ENCODE results near the gene SHB.

SHB gene

GRCh38 chr9:37989701-37990100 is 79.3 kb downstream of the SHB start:
- Histone ChIP-seq H3K9me3 (ENCODE audit: control insufficient read depth, insufficient read depth, low read depth, low read length) (no peaks in the 10 kb centered on the region), H3K27ac (ENCODE audit: low read depth, low read length) (no peak overlapping the region), H3K4me3 (ENCODE audit: low read depth, low read length) (no peak overlapping the region), H3K36me3 (ENCODE audit: control insufficient read depth, insufficient read depth, low read length) (peaks cover 4% of the 10 kb centered on the region; the same call in 1 of the 2 replicates), H3K9ac (ENCODE audit: low read length) (no peak overlapping the region), H3K4me1 (ENCODE audit: control insufficient read depth, insufficient read depth, low read length) (peaks cover 6% of the 10 kb centered on the region; the same call in 1 of the 2 replicates), H3K27me3 (ENCODE audit: control insufficient read depth, insufficient read depth, low read length) (no peaks in the 10 kb centered on the region)

GRCh38 chr9:37988602-37989001 is 80.4 kb downstream of the SHB start:
- Histone ChIP-seq H3K27ac (ENCODE audit: low read depth, low read length) (no peak overlapping the region), H3K4me1 (ENCODE audit: control insufficient read depth, insufficient read depth, low read length) (peaks cover 6% of the 10 kb centered on the region; the same call in 1 of the 2 replicates), H3K36me3 (ENCODE audit: control insufficient read depth, insufficient read depth, low read length) (peaks cover 4% of the 10 kb centered on the region; the same call in 1 of the 2 replicates), H3K9me3 (ENCODE audit: control insufficient read depth, insufficient read depth, low read depth, low read length) (no peaks in the 10 kb centered on the region), H3K4me3 (ENCODE audit: low read depth, low read length) (no peak overlapping the region), H3K9ac (ENCODE audit: low read length) (no peak overlapping the region), H3K27me3 (ENCODE audit: control insufficient read depth, insufficient read depth, low read length) (no peaks in the 10 kb centered on the region)

- no peaks in the 10 kb centered on the region for H3K27me3 ChIP-seq (ENCODE audit: control insufficient read depth, insufficient read depth, low read length)
- peaks cover 6% of the 10 kb centered on the region; the same call in 1 of the 2 replicates for H3K4me1 ChIP-seq (ENCODE audit: control insufficient read depth, insufficient read depth, low read length)
- H3K4me3 ChIP-seq (ENCODE audit: low read depth, low read length) = no peak overlapping the region
- peaks cover 4% of the 10 kb centered on the region; the same call in 1 of the 2 replicates for H3K36me3 ChIP-seq (ENCODE audit: control insufficient read depth, insufficient read depth, low read length)
- no peaks in the 10 kb centered on the region for H3K9me3 ChIP-seq (ENCODE audit: control insufficient read depth, insufficient read depth, low read depth, low read length)
- no peak overlapping the region for H3K27ac ChIP-seq (ENCODE audit: low read depth, low read length)
- no peak overlapping the region for H3K9ac ChIP-seq (ENCODE audit: low read length)
Measured at GRCh38 chr9:37988041-37988440, 81.0 kb downstream of the SHB start.

GRCh38 chr9:37987467-37987981 is 81.5 kb downstream of the SHB start:
- Histone ChIP-seq H3K4me3 (ENCODE audit: low read depth, low read length) (no peak overlapping the region), H3K36me3 (ENCODE audit: control insufficient read depth, insufficient read depth, low read length) (peaks cover 4% of the 10 kb centered on the region; the same call in 1 of the 2 replicates), H3K27me3 (ENCODE audit: control insufficient read depth, insufficient read depth, low read length) (no peaks in the 10 kb centered on the region), H3K4me1 (ENCODE audit: control insufficient read depth, insufficient read depth, low read length) (peaks cover 6% of the 10 kb centered on the region; the same call in 1 of the 2 replicates), H3K27ac (ENCODE audit: low read depth, low read length) (no peak overlapping the region), H3K9me3 (ENCODE audit: control insufficient read depth, insufficient read depth, low read depth, low read length) (no peaks in the 10 kb centered on the region), H3K9ac (ENCODE audit: low read length) (no peak overlapping the region)

- H3K27me3 ChIP-seq (ENCODE audit: control insufficient read depth, insufficient read depth, low read length) = no peaks in the 10 kb centered on the region
- no peaks in the 10 kb centered on the region for H3K9me3 ChIP-seq (ENCODE audit: control insufficient read depth, insufficient read depth, low read depth, low read length)
- peaks cover 6% of the 10 kb centered on the region; the same call in 1 of the 2 replicates for H3K4me1 ChIP-seq (ENCODE audit: control insufficient read depth, insufficient read depth, low read length)
- peaks cover 4% of the 10 kb centered on the region; the same call in 1 of the 2 replicates for H3K36me3 ChIP-seq (ENCODE audit: control insufficient read depth, insufficient read depth, low read length)
- H3K4me3 ChIP-seq (ENCODE audit: low read depth, low read length) = no peak overlapping the region
- no peak overlapping the region for H3K27ac ChIP-seq (ENCODE audit: low read depth, low read length)
- no peak overlapping the region for H3K9ac ChIP-seq (ENCODE audit: low read length)
Measured at GRCh38 chr9:37986771-37987258, 82.2 kb downstream of the SHB start.

GRCh38 chr9:37986001-37986400 is 83.0 kb downstream of the SHB start:
- H3K27me3 ChIP-seq (ENCODE audit: control insufficient read depth, insufficient read depth, low read length) = no peaks in the 10 kb centered on the region
- no peak overlapping the region for H3K4me3 ChIP-seq (ENCODE audit: low read depth, low read length)
- peaks cover 3% of the 10 kb centered on the region; the same call in 1 of the 2 replicates for H3K36me3 ChIP-seq (ENCODE audit: control insufficient read depth, insufficient read depth, low read length)
- no peak overlapping the region for H3K9ac ChIP-seq (ENCODE audit: low read length)
- no peaks in the 10 kb centered on the region for H3K9me3 ChIP-seq (ENCODE audit: control insufficient read depth, insufficient read depth, low read depth, low read length)
- H3K27ac ChIP-seq (ENCODE audit: low read depth, low read length) = no peak overlapping the region
- peaks cover 6% of the 10 kb centered on the region; the same call in 1 of the 2 replicates for H3K4me1 ChIP-seq (ENCODE audit: control insufficient read depth, insufficient read depth, low read length)

- Histone ChIP-seq H3K36me3 (ENCODE audit: control insufficient read depth, insufficient read depth, low read length) (no peaks in the 10 kb centered on the region), H3K4me3 (ENCODE audit: low read depth, low read length) (no peak overlapping the region), H3K27me3 (ENCODE audit: control insufficient read depth, insufficient read depth, low read length) (no peaks in the 10 kb centered on the region), H3K9me3 (ENCODE audit: control insufficient read depth, insufficient read depth, low read depth, low read length) (no peaks in the 10 kb centered on the region), H3K9ac (ENCODE audit: low read length) (peak overlapping the region; percentile 28), H3K4me1 (ENCODE audit: control insufficient read depth, insufficient read depth, low read length) (peaks cover 6% of the 10 kb centered on the region; the same call in 1 of the 2 replicates), H3K27ac (ENCODE audit: low read depth, low read length) (no peak overlapping the region)
Measured at GRCh38 chr9:37984672-37985611, 84.1 kb downstream of the SHB start.

- no peak overlapping the region for H3K9ac ChIP-seq (ENCODE audit: low read length)
- no peak overlapping the region for H3K27ac ChIP-seq (ENCODE audit: low read depth, low read length)
- H3K36me3 ChIP-seq (ENCODE audit: control insufficient read depth, insufficient read depth, low read length) = no peaks in the 10 kb centered on the region
- H3K4me1 ChIP-seq (ENCODE audit: control insufficient read depth, insufficient read depth, low read length) = peaks cover 6% of the 10 kb centered on the region; the same call in 1 of the 2 replicates
- no peaks in the 10 kb centered on the region for H3K9me3 ChIP-seq (ENCODE audit: control insufficient read depth, insufficient read depth, low read depth, low read length)
- no peak overlapping the region for H3K4me3 ChIP-seq (ENCODE audit: low read depth, low read length)
- no peaks in the 10 kb centered on the region for H3K27me3 ChIP-seq (ENCODE audit: control insufficient read depth, insufficient read depth, low read length)
Measured at GRCh38 chr9:37984278-37984671, 84.8 kb downstream of the SHB start.

GRCh38 chr9:37983381-37984067 is 85.5 kb downstream of the SHB start:
- H3K36me3 ChIP-seq (ENCODE audit: control insufficient read depth, insufficient read depth, low read length) = no peaks in the 10 kb centered on the region

GRCh38 chr9:37979844-37980243 is 89.2 kb downstream of the SHB start:
- Histone ChIP-seq H3K9me3 (ENCODE audit: control insufficient read depth, insufficient read depth, low read depth, low read length) (no peaks in the 10 kb centered on the region), H3K27ac (ENCODE audit: low read depth, low read length) (no peak overlapping the region), H3K4me1 (ENCODE audit: control insufficient read depth, insufficient read depth, low read length) (peaks cover 3% of the 10 kb centered on the region), H3K9ac (ENCODE audit: low read length) (no peak overlapping the region), H3K4me3 (ENCODE audit: low read depth, low read length) (no peak overlapping the region), H3K27me3 (ENCODE audit: control insufficient read depth, insufficient read depth, low read length) (no peaks in the 10 kb centered on the region), H3K36me3 (ENCODE audit: control insufficient read depth, insufficient read depth, low read length) (no peaks in the 10 kb centered on the region; the same call in 1 of the 2 replicates)

More at GRCh38 chr9:37983381-37984067, 85.5 kb downstream of the SHB start:
- H3K9me3 ChIP-seq (ENCODE audit: control insufficient read depth, insufficient read depth, low read depth, low read length) = no peaks in the 10 kb centered on the region
- no peak overlapping the region for H3K4me3 ChIP-seq (ENCODE audit: low read depth, low read length)
- peaks cover 6% of the 10 kb centered on the region; the same call in 1 of the 2 replicates for H3K4me1 ChIP-seq (ENCODE audit: control insufficient read depth, insufficient read depth, low read length)
- no peak overlapping the region for H3K27ac ChIP-seq (ENCODE audit: low read depth, low read length)
- H3K27me3 ChIP-seq (ENCODE audit: control insufficient read depth, insufficient read depth, low read length) = no peaks in the 10 kb centered on the region
- no peak overlapping the region for H3K9ac ChIP-seq (ENCODE audit: low read length)
